NCI-H146 (cell line): ENCODE data around the gene ATP11A.
A peak's percentile ranks its signal among the peaks of the same experiment; 100 is the strongest.

ENCODE experiments used
- DNase-seq: peaks from one replicate; lab custom pipeline; 2025; lab: John Stamatoyannopoulos, UW

Gene ATP11A

GRCh38 chr13:112907871-112908331, 218.1 kb downstream of the ATP11A start:
- no peak for DNase-seq

GRCh38 chr13:112908342-112908741, 218.5 kb downstream of the ATP11A start:
- no peak for DNase-seq

- DNase-seq: no peak
These were observed 220.2 kb downstream of the ATP11A start for GRCh38 chr13:112910016-112910415.

- no peak for DNase-seq
These were observed 220.9 kb downstream of the ATP11A start for GRCh38 chr13:112910616-112911280.

GRCh38 chr13:112911285-112911701, 221.5 kb downstream of the ATP11A start:
- no peak for DNase-seq

- DNase-seq: no peak
These were observed 222.0 kb downstream of the ATP11A start for GRCh38 chr13:112911883-112912282.

- DNase-seq: peak; percentile 33
These were observed 223.0 kb downstream of the ATP11A start for GRCh38 chr13:112912726-112913440.

GRCh38 chr13:112916296-112916695, 226.5 kb downstream of the ATP11A start:
- DNase-seq: no peak

GRCh38 chr13:112917056-112917664, 227.3 kb downstream of the ATP11A start:
- DNase-seq: no peak

GRCh38 chr13:112917737-112918136, 227.9 kb downstream of the ATP11A start:
- no peak for DNase-seq

- no peak for DNase-seq
These were observed 228.4 kb downstream of the ATP11A start for GRCh38 chr13:112918266-112918665.

- no peak for DNase-seq
These were observed 228.9 kb downstream of the ATP11A start for GRCh38 chr13:112918746-112919145.

GRCh38 chr13:112923962-112924361, 234.1 kb downstream of the ATP11A start:
- no peak for DNase-seq

GRCh38 chr13:112924365-112924764, 234.5 kb downstream of the ATP11A start:
- no peak for DNase-seq

- DNase-seq: no peak
These were observed 236.2 kb downstream of the ATP11A start for GRCh38 chr13:112926003-112926402.

- no peak for DNase-seq
These were observed 237.2 kb downstream of the ATP11A start for GRCh38 chr13:112926993-112927392.

GRCh38 chr13:112928020-112928971, 238.5 kb downstream of the ATP11A start:
- no peak for DNase-seq

GRCh38 chr13:112928972-112929782, 239.3 kb downstream of the ATP11A start:
- DNase-seq: peak; percentile 83

GRCh38 chr13:112929783-112930055, 239.9 kb downstream of the ATP11A start:
- no peak for DNase-seq

GRCh38 chr13:112930192-112930591, 240.4 kb downstream of the ATP11A start:
- DNase-seq: no peak
